Ramos (cell line): ENCODE results near the gene CHD2.

Experiments
- in situ Hi-C: fragments of 300-500 bp; cut with MboI; formaldehyde crosslinking; loops from one replicate; pipeline ENCODE4 v1.14.3; 2022; ENCODE audit warnings: low sequenced_read_pairs; ENCODE audit not compliant: unreplicated experiment

CHD2 gene

GRCh38 chr15:93072411-93073394, 172.6 kb downstream of the CHD2 start:
- in situ Hi-C loops: loop anchor here (25.0 kb wide), 1 partner anchor 960 kb away; no protein-coding TSS in a partner anchor

- in situ Hi-C loops: loop anchor here (25.0 kb wide), 1 partner anchor 961 kb away; no protein-coding TSS in a partner anchor
Measured at GRCh38 chr15:93073465-93073952, 173.4 kb downstream of the CHD2 start.

GRCh38 chr15:93074599-93074998, 174.5 kb downstream of the CHD2 start:
- in situ Hi-C loops: loop anchor here (25.0 kb wide), 1 partner anchor 962 kb away; no protein-coding TSS in a partner anchor

GRCh38 chr15:93076217-93076616, 176.1 kb downstream of the CHD2 start:
- in situ Hi-C loops: loop anchor here (25.0 kb wide), 1 partner anchor 1036 kb away; no protein-coding TSS in a partner anchor

- in situ Hi-C loops: loop anchor here (25.0 kb wide), 1 partner anchor 1035 kb away; no protein-coding TSS in a partner anchor
Measured at GRCh38 chr15:93076875-93077274, 176.8 kb downstream of the CHD2 start.
